SU-DHL-6 (cell line): ENCODE data around the gene NFATC3.

Experiments
- EZH2phosphoT487 ChIP-seq: fragments of 200-600 bp; sonication (generic), shearing (Covaris generic); conservative IDR thresholded peaks from 2 replicates; pipeline ENCODE4 v1.6.1; 2018; ENCODE audit warnings: mild to moderate bottlenecking, antibody characterized with exemption, low read length, moderate library complexity, mixed read lengths
- TF ChIP-seq, protein P1 (sequence below): fragments of 200-600 bp; sonication (generic); IDR thresholded peaks from one replicate; pipeline ENCODE4 v1.5.1; 2017; ENCODE audit warnings: antibody characterized with exemption, mild to moderate bottlenecking, low read length, moderate library complexity; ENCODE audit not compliant: insufficient read depth, poor library complexity, severe bottlenecking

GRCh38 chr16:68146585-68146984 is 61.4 kb downstream of the NFATC3 start:
- TF ChIP-seq, protein P1, sequence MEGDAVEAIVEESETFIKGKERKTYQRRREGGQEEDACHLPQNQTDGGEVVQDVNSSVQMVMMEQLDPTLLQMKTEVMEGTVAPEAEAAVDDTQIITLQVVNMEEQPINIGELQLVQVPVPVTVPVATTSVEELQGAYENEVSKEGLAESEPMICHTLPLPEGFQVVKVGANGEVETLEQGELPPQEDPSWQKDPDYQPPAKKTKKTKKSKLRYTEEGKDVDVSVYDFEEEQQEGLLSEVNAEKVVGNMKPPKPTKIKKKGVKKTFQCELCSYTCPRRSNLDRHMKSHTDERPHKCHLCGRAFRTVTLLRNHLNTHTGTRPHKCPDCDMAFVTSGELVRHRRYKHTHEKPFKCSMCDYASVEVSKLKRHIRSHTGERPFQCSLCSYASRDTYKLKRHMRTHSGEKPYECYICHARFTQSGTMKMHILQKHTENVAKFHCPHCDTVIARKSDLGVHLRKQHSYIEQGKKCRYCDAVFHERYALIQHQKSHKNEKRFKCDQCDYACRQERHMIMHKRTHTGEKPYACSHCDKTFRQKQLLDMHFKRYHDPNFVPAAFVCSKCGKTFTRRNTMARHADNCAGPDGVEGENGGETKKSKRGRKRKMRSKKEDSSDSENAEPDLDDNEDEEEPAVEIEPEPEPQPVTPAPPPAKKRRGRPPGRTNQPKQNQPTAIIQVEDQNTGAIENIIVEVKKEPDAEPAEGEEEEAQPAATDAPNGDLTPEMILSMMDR: no peak
- TF ChIP-seq EZH2phosphoT487: no peak
